AG09309 (cell line): ENCODE results near the gene ZDHHC12.

Source experiments
- DNase-seq: peaks from one replicate; pipeline ENCODE4 v3.0.0-alpha.2; 2010; ENCODE audit warnings: low read depth
- H3K4me3 ChIP-seq: 2 replicates; pipeline ENCODE4 v1.5.1; 2011; ENCODE audit warnings: mild to moderate bottlenecking, low read depth, low read length, moderate library complexity; ENCODE audit not compliant: control insufficient read depth
- CTCF ChIP-seq: IDR thresholded peaks from 2 replicates; pipeline ENCODE4 v1.5.1; 2011; ENCODE audit warnings: mild to moderate bottlenecking, low read depth, low read length, inconsistent platforms; ENCODE audit not compliant: insufficient read depth, control insufficient read depth; ENCODE audit errors: missing control alignments

The ZDHHC12 gene

DNA sequence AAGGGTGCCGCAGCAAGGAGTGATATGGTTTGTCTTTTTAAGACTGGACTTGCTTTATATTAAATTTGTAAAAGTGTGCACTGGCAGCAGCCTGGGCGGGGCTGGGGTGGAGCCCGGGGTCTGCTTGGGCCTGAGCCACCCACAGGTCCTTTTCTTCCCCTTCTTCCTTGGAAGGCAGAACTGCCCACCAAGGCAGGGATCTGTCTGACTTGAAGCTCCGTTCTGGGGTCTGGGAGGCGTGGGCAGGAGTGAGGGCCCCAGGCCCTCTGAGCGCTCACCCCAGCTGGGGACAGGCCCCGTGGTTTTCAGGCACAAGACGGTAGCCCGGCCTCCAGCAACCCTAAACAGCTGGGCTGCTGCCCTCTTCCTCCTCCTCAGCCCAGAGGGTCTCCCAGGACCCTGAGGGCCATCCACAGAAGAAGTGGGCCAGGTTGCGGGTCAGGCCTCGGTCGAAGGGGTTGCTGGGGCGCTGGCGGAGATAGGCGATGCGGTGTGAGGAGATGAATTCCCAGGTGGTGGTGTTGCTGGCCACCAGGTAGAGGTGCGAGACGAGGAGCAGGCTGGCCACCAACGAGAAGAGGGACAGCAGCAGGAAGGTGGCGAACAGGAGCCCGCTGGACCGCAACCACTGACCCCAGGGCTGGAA, 3.0 kb downstream of the ZDHHC12 start:
- no peak for DNase-seq
- TF ChIP-seq CTCF, result no peak
- H3K4me3 ChIP-seq, result no peak overlapping the region

- no peak for TF ChIP-seq CTCF
- no peak overlapping the region for H3K4me3 ChIP-seq
- no peak for DNase-seq
These were observed 3.9 kb downstream of the ZDHHC12 start for GRCh38 chr9:128719919-128720605.

- no peak for DNase-seq
- H3K4me3 ChIP-seq, result no peak overlapping the region
- no peak for TF ChIP-seq CTCF
These were observed 5.5 kb downstream of the ZDHHC12 start for GRCh38 chr9:128718475-128718874.

DNA sequence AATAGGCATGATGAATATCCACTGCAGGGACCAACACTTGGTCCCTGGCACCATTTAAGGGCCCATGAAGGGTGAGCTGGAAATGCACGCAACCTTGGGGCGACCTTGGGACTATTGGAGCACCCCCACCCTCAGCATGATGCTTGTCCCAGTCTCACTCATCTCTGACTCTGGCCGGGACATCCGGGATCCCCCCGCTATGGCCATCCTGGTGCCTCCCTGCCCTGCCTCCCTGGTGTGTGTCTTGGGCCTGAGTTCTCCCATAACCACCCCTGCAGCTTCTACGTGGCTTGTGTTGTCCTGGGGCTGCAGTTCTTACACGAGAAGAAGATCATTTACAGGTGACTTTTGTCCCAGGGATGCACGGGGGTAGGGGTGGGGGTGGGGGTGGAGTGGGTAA, 5.9 kb downstream of the ZDHHC12 start:
- TF ChIP-seq CTCF, result no peak
- no peak overlapping the region for H3K4me3 ChIP-seq

DNA sequence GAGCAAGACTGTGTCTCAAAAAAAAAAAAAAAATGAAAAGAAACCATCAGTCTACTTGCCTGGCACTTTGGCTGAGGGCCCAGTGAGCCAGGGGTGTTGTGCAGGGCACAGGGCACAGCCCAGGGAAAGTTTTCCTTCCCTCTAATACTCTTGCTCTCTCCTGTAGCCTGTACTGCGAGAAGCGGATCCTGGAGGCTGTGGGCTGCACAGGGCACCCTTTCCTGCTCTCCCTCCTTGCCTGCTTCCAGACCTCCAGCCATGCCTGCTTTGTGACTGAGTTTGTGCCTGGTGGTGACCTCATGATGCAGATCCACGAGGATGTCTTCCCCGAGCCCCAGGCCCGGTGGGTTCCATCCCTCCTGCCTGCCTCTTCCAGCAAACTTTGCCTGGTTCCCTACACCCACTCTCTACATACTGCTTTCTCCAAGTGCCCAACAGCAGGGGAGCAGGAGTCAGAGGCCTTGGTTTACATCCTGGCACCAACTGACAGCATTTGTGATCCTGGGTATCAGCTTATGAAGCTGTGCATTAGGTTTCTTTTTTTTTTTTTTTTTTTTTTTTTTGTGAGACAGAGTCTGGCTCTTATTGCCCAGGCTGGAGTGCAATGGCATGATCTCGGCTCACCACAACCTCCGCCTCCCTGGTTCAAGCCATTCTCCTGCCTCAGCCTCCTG, 7.2 kb downstream of the ZDHHC12 start:
- no peak overlapping the region for H3K4me3 ChIP-seq
- DNase-seq, result no peak
- TF ChIP-seq CTCF, result no peak

More for the DNA sequence above, 5.9 kb downstream of the ZDHHC12 start:
- DNase-seq, result no peak

- TF ChIP-seq CTCF, result no peak
- no peak for DNase-seq
- H3K4me3 ChIP-seq, result no peak overlapping the region
These were observed 8.5 kb downstream of the ZDHHC12 start for GRCh38 chr9:128715436-128715750.
